OCI-LY7 (cell line): ENCODE data around the gene SLC35F4.

ENCODE experiments used
- CTCF ChIP-seq: fragments of 200-600 bp; sonication (generic); conservative IDR thresholded peaks from 2 replicates; pipeline ENCODE4 v1.5.1; 2014; ENCODE audit warnings: mild to moderate bottlenecking, antibody characterized with exemption, low read length, moderate library complexity, mixed read lengths
- EZH2phosphoT487 ChIP-seq: fragments of 200-600 bp; sonication (generic); IDR thresholded peaks from 2 replicates; pipeline ENCODE4 v1.6.1; 2018; ENCODE audit warnings: low read depth, borderline replicate concordance, mild to moderate bottlenecking, mixed run types, antibody characterized with exemption, low read length, moderate library complexity, mixed read lengths

- no peak for TF ChIP-seq CTCF
- no peak for TF ChIP-seq EZH2phosphoT487
Measured at GRCh38 chr14:57820581-57820980, 45.3 kb downstream of the SLC35F4 start.
